IPS DF 4.7 (cell line): Measurements from ENCODE around the gene MRGPRD.

Experiments used
- DNase-seq: peaks from one replicate; pipeline ENCODE4 v3.0.0-alpha.2; 2013; ENCODE audit warnings: low spot score; ENCODE audit errors: extremely low read depth

Gene MRGPRD

DNA sequence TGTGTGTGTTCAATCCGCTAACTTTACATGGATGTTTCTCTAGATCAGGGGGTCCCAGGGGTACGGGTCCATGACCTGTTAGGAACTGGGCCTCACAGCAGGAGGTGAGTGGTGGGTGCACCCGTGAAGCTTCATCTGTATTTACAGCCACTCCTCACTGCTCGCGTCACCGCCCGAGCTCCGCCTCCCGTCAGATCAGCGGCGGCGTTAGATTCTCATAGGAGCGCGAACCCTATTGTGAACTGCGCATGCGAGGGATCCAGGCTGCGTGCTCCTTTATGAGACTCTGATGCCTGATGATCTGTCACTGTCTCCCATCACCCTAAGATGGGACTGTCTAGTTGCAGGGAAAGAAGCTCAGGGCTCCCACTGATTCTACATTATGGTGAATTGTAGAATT, 31.9 kb downstream of the MRGPRD start:
- DNase-seq = no peak

GRCh38 chr11:68948496-68948895, 32.3 kb downstream of the MRGPRD start:
- DNase-seq = no peak

DNA sequence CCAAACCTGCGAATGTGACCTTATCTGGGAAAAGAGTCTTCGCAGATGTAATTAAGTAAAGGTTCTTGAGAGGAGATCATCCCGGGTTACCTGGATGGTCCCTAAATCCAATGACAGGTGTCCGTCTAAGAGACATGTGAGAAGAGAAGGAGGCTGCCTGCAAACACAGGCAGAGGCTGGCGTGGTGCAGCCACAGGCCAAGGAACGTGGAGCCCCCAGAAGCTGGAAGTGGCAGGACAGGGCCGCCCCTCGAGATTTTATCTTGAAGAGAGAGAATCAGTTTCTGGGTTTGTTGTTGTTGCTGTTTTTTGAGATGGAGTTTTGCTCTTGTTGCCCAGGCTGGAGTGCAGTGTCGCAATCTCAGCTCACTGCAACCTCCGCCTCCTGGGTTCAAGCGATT, 33.6 kb downstream of the MRGPRD start:
- DNase-seq = no peak

GRCh38 chr11:68946416-68947090, 34.2 kb downstream of the MRGPRD start:
- DNase-seq = no peak

DNA sequence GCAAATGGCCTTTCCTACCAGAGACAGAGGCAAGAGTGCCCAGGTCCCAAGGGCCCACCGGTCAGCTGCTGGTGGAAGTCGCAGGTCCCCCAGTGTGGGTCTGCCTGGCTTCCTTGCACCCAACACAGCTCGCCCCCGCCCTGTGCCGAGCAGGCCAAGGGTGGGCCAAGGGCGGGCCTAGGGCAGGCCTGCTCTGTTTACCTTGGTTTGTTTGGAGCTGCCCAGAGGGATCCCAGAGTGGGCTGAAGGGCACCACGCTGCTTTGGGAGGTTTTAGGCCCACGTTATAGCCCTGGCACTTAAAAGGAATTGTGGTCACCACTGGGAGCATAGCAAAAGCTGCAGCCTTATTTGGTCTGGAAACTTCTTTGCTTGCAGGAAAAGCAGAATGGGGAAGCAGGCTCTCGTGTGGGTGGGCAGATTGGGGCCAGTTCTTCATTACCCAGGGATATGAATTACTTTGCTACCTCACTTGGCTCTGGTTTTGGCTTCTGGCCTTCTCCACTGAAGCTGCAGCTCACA, 38.0 kb downstream of the MRGPRD start:
- no peak for DNase-seq

DNA sequence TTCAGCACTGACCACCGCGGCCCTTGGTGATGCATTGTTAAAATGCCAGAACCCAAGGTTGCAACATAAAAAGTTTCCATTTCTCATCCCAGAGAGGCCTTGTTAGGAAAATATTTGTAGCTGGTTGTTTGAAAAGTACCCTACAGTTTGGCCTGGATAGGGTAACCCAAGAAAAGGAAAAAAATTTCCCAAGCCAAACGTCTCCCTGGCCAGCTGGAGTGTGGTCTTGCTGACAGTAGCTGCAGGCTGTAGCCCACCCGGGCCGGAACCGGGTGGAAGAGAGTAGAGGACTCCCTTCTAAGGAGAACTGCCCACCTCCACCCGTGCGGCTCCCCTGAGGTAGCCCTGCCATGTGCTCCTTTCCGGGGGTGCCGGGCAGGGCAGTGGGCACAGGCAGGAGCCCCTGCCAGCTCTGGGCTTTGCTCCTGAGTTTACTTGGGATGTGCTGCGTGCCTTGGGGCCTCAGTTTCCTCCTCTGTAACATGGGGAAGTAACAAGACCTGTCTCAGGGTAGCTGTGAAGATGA, 38.6 kb downstream of the MRGPRD start:
- no peak for DNase-seq

GRCh38 chr11:68941324-68942094, 39.3 kb downstream of the MRGPRD start:
- DNase-seq = no peak

GRCh38 chr11:68940651-68941323, 40.0 kb downstream of the MRGPRD start:
- no peak for DNase-seq

DNA sequence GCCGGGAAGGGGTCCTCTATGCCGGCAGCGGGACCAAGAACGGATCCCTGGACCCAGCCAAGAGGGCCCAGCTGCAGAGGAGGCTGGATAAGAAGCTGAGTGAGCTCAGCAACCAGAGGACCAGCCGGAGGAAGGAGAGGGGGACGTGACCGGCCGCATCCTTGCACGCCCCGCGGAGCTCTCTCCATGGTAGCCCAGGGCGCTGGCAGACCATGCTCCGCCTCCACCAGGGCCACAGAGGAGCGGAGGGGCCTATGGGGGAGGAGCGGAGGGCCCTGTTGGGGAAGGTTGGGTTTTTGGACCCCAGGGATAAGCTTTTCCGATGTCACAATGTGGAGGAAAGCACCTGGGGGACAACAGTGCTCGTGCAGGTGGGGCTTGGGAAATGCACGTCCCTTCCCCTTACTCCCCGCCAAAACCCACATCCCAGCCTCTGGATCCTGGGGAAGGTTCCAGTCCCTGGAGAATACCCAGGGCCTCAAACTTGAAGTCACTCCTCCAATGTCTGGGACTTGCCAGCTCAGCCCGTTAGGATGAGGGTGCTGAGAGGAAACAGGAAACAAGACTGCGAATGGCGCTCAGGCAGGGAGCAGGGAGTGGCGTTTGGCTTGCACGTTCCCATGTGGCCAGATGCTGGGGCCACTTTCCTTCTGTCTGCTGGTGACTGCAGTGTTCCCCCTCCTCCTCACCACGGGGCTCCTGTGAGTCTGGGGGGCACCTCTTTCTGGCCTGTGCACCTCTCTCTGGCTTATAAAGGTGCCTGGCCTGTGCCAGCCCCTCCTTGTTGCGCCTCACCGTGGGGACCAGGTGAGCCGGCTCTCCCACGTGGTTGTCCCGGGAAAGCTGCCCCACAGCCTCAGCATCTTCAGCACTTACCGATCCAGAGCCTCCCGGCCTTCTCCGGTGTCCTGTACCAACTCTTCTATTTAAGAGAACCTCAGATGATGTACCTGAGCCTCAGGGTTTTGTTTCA, 40.9 kb downstream of the MRGPRD start:
- DNase-seq = no peak

DNA sequence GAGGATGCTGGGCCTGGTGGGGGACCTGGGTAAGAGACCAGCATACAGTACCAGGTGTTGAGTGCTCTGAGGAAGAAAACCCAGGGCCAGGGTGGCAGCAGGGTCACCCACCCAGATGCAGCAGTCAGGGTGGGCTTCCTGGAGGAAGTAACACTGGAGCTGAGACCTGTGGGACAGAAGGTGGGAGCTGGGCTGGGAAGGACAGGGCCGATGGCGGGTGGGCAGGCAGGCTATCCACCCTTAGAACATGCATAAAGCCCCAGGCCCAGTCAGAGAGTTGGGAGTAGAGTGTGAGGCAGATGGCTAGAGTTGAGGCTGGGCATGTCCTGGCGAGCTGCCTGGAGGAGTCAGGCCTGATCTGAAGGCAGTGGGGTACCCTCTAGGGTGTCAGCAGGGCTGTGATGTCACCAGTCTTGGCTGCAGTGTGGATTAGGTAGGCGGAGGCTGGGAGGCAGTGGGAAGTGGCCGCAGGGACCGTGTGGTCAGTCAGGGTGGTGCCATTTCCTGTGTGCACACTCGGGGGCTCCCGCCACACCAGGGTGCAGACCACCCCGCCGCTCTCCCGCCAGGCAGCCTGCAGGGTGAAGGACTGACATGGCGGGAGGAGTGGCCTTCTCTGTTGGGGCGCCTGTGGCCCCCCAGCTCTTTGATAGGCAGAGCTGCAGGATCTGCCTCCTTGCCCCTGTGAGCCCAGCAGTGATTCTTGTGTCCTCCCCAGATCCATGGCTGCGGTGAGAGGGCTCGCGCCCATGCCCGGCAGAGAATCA, 41.8 kb downstream of the MRGPRD start:
- no peak for DNase-seq

GRCh38 chr11:68938088-68938487, 42.7 kb downstream of the MRGPRD start:
- no peak for DNase-seq

DNA sequence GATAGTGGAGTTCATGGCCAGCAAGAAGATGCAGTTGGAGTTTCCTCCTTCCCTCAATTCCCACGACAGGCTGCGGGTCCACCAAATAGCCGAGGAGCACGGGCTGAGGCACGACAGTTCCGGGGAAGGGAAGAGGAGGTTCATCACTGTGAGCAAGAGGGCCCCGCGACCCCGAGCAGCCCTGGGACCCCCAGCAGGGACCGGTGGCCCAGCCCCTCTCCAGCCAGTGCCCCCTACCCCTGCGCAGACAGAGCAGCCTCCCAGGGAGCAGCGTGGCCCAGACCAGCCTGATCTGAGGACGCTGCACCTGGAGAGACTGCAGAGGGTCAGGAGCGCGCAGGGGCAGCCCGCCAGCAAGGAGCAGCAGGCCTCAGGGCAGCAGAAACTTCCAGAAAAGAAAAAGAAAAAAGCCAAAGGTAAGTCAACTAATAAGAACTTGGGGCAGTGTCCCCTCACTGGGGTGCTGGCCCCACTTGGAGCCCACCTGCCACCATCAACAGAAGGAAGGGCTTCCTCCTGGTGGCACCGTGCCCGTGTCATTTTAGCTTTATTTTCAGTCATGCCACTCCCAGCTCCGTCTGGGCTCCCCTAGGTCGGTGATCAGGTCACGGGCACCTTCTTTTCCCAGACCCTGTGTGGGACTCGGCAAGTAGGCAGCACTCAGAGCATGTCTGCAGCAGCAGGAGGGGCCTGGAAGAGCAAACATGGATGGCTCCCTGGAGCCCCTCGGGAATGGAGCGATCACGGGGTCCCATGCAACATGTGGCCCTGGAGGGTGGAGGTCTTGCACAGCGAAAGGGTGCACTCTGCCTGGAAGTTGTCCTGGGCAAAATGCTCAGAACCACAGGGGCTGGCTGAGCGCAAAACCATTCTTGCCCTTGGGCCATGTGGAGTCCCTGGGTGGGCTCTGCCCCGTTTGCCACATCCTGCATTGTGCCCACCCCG, 43.8 kb downstream of the MRGPRD start:
- no peak for DNase-seq

GRCh38 chr11:68936358-68936636, 44.5 kb downstream of the MRGPRD start:
- DNase-seq = no peak

DNA sequence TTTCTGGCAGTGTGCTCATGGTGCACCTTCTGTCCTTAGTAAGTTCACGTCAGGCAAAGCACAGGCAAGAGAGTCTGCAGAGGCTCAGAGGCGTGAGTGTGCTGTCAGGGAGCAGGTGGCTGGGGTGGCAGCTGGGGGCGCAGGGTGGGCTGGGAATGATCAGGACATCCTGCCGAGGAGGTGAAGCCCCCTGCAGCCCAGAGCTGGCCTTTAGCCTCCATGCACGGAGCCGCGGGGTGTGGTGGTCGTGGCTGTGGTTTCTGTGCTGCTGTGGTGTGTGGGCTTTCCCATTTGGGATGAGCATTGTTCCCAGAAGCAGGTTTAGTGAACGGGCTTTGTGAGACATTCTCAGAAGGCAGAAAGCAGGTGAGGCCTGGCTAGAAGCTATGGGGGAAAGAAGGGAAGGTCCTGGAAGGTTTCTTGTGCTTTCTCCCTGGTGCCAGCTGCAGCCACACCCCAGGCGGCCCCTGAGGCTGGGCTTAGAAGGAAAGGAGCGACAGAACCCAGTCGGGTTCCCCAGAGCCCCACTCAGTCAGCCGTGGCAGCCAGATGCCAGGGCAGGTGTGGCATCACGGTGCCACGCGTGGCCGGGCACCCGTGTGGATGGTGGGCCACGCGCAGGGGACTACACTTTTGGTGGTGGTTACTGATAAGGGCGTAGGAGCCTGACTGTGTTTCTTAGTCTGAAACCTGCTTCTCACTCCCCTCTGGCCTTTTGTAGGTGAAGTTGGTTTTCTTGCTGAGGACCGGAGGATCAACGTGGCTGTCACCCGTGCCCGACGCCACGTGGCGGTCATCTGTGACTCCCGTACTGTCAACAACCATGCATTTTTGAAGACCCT, 45.0 kb downstream of the MRGPRD start:
- DNase-seq = no peak

- DNase-seq = no peak
Measured at GRCh38 chr11:68935066-68935465, 45.7 kb downstream of the MRGPRD start.

DNA sequence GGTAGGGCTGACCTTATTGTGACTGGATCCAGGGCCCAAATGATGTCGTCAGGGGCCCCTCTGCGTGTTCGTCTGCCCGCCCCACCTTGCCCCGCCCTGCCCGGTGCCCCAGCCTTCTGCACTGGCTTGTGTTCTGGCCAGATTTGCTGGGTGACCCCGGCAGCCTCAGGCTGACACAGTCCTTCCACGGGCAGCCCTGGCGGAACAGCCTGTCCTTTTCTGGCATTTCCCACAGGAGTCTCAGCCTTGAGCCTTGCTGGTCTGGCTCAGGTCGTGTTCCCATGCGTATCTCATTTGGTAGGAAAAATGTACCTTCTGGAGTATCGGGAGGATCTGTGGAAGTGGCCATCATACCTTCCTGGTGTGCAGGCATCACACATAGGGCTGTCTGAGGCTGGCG, 46.1 kb downstream of the MRGPRD start:
- no peak for DNase-seq

DNA sequence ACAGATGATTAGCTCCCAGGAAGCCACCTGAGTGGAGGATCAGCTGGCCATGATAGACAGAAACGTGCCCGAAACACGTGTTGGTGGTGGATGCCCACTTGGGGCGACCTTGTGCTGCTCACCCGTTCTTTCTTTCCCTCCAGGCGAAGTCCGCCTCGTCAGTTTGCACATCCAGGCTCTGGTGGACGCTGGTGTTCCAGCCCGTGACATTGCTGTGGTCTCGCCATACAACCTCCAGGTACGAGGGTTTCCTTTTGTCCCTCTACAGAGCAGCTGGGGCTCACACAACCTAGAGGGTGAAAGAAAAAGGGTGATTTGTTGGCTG, 46.5 kb downstream of the MRGPRD start:
- DNase-seq = no peak

GRCh38 chr11:68933605-68934320, 47.0 kb downstream of the MRGPRD start:
- DNase-seq = no peak
